Ishikawa (cell line): Measurements from ENCODE around the gene DEFB118.

ENCODE experiments used
- EGR1 ChIP-seq: IDR thresholded peaks from 2 replicates; pipeline ENCODE4 v1.6.1; 2012
- EP300 ChIP-seq: IDR thresholded peaks from 2 replicates; pipeline ENCODE4 v1.6.1; 2012; ENCODE audit warnings: borderline replicate concordance
- FOXM1 ChIP-seq: IDR thresholded peaks from 2 replicates; pipeline ENCODE4 v1.6.1; 2012; ENCODE audit warnings: low read depth, borderline replicate concordance
- TAF1 ChIP-seq: IDR thresholded peaks from 2 replicates; pipeline ENCODE4 v1.6.1; 2012; ENCODE audit warnings: low read depth, mild to moderate bottlenecking
- TEAD4 ChIP-seq: IDR thresholded peaks from 2 replicates; pipeline ENCODE4 v1.6.1; 2012
- YY1 ChIP-seq: IDR thresholded peaks from 2 replicates; pipeline ENCODE4 v1.6.1; 2012; ENCODE audit warnings: low read depth
- ZBTB7A ChIP-seq: IDR thresholded peaks from 2 replicates; pipeline ENCODE4 v1.6.1; 2012; ENCODE audit warnings: low read depth
- TF ChIP-seq, protein P1 (sequence below): IDR thresholded peaks from 2 replicates; pipeline ENCODE4 v1.6.1; 2012
- TF ChIP-seq, protein P2 (sequence below): IDR thresholded peaks from 2 replicates; pipeline ENCODE4 v1.6.1; 2012; ENCODE audit warnings: low read depth, mild to moderate bottlenecking
- TF ChIP-seq, protein P3 (sequence below): IDR thresholded peaks from 2 replicates; pipeline ENCODE4 v1.6.1; 2012

DNA sequence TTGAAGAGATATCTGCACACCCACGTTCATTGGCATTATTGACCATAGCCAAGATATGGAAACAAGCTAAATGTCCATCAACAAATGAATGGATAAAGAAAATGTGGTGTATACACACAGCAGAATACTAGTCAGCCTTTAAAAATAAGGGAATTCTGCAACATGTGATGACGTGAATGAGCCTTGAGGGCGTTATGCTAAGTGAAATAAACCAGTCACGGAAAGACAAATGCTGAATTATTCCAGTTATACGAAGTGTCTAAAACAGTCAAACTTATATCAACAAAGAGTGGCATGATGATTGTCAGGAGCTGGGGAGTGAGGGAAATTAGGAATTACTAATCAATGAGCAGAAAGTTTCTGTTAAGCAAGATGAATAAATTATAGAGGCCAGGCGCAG is 46.0 kb downstream of the DEFB118 start:
- TF ChIP-seq, protein P1, sequence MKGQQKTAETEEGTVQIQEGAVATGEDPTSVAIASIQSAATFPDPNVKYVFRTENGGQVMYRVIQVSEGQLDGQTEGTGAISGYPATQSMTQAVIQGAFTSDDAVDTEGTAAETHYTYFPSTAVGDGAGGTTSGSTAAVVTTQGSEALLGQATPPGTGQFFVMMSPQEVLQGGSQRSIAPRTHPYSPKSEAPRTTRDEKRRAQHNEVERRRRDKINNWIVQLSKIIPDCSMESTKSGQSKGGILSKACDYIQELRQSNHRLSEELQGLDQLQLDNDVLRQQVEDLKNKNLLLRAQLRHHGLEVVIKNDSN: no peak
- TF ChIP-seq, protein P2, sequence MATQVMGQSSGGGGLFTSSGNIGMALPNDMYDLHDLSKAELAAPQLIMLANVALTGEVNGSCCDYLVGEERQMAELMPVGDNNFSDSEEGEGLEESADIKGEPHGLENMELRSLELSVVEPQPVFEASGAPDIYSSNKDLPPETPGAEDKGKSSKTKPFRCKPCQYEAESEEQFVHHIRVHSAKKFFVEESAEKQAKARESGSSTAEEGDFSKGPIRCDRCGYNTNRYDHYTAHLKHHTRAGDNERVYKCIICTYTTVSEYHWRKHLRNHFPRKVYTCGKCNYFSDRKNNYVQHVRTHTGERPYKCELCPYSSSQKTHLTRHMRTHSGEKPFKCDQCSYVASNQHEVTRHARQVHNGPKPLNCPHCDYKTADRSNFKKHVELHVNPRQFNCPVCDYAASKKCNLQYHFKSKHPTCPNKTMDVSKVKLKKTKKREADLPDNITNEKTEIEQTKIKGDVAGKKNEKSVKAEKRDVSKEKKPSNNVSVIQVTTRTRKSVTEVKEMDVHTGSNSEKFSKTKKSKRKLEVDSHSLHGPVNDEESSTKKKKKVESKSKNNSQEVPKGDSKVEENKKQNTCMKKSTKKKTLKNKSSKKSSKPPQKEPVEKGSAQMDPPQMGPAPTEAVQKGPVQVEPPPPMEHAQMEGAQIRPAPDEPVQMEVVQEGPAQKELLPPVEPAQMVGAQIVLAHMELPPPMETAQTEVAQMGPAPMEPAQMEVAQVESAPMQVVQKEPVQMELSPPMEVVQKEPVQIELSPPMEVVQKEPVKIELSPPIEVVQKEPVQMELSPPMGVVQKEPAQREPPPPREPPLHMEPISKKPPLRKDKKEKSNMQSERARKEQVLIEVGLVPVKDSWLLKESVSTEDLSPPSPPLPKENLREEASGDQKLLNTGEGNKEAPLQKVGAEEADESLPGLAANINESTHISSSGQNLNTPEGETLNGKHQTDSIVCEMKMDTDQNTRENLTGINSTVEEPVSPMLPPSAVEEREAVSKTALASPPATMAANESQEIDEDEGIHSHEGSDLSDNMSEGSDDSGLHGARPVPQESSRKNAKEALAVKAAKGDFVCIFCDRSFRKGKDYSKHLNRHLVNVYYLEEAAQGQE: no peak
- TF ChIP-seq EP300 (no peak), ZBTB7A (no peak), EGR1 (no peak), TAF1 (no peak), FOXM1 (no peak), YY1 (no peak), TEAD4 (no peak)
- TF ChIP-seq, protein P3, sequence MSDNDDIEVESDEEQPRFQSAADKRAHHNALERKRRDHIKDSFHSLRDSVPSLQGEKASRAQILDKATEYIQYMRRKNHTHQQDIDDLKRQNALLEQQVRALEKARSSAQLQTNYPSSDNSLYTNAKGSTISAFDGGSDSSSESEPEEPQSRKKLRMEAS: no peak
